ENCODE data around the gene KLRC2. TPM values are rescaled to one million over a fixed set of nuclear protein-coding genes. Genes with fewer than 3 reads are reported as not detected.

KLRC2 gene
- total and polyA plus RNA-seq, 2 of the 4 experiments (the other 2 are of a cell fraction): not detected

DNA sequence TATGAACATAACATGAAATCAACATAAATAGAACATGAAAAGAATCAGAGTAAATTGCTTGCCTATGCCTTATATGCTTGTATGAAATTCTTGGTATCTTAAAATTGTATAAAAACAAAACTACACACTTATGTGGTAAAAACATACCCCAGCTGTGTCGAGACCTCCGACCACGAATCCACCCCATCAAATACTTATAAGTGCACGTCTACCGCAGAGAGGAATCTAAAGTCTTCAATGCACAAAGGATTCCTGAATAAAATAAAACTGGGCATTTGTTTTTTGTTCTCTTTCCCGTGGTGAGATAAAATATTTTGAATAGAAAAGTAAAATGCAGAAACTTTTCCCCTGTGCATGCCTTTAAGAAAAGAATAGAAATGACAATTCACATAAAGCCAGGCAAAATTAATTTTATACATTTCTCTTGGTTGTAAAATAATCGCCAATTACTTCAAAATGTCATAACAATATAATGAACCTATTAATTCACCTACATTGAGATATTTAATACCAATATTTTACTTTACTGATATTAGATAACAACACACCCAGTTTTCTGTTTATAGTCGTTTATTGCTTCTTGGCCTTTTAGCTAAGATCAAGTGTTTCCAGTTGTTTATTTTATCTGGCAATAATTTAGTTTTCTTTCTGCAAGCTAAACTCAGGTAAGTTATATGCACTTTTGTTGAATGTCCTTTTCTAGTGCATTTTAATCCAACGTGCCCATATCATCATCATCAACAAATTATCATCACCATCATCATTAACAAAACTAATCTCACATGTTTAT is 47.0 kb downstream of the KLRC2 start:
- TF ChIP-seq CHD1 (IDR thresholded peaks at IDR 0.05; ENCODE audit: low read depth, low read length) (no peak), RAD21 (IDR thresholded peaks at IDR 0.05; ENCODE audit: low read length) (no peak), MAZ (IDR thresholded peaks at IDR 0.05; ENCODE audit: borderline replicate concordance, low read depth, low read length) (no peak), POLR2A (IDR thresholded peaks at IDR 0.05; ENCODE audit: low read depth, low read length) (no peak), MAFK (IDR thresholded peaks at IDR 0.05; ENCODE audit: low read depth, low read length) (no peak)
- TF ChIP-seq, protein P1, sequence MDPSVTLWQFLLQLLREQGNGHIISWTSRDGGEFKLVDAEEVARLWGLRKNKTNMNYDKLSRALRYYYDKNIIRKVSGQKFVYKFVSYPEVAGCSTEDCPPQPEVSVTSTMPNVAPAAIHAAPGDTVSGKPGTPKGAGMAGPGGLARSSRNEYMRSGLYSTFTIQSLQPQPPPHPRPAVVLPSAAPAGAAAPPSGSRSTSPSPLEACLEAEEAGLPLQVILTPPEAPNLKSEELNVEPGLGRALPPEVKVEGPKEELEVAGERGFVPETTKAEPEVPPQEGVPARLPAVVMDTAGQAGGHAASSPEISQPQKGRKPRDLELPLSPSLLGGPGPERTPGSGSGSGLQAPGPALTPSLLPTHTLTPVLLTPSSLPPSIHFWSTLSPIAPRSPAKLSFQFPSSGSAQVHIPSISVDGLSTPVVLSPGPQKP (IDR thresholded peaks at IDR 0.05; ENCODE audit: borderline replicate concordance, low read depth, low read length): no peak
- TF ChIP-seq, protein P2, sequence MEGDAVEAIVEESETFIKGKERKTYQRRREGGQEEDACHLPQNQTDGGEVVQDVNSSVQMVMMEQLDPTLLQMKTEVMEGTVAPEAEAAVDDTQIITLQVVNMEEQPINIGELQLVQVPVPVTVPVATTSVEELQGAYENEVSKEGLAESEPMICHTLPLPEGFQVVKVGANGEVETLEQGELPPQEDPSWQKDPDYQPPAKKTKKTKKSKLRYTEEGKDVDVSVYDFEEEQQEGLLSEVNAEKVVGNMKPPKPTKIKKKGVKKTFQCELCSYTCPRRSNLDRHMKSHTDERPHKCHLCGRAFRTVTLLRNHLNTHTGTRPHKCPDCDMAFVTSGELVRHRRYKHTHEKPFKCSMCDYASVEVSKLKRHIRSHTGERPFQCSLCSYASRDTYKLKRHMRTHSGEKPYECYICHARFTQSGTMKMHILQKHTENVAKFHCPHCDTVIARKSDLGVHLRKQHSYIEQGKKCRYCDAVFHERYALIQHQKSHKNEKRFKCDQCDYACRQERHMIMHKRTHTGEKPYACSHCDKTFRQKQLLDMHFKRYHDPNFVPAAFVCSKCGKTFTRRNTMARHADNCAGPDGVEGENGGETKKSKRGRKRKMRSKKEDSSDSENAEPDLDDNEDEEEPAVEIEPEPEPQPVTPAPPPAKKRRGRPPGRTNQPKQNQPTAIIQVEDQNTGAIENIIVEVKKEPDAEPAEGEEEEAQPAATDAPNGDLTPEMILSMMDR (conservative IDR thresholded peaks at IDR 0.05; ENCODE audit: low read depth, low read length): no peak
- ATAC-seq (ENCODE audit: low read depth) (no peak), DNase-seq (no peak)
- Histone ChIP-seq H3K14ac (replicated peaks; ENCODE audit: low read depth, low read length) (no peak overlapping the region), H2AK9ac (replicated peaks; ENCODE audit: low read depth, low read length, poor library complexity) (no peak overlapping the region), H2BK20ac (ENCODE audit: low read depth, low read length) (no peak overlapping the region), H2AK5ac (ENCODE audit: low read depth, low read length) (no peak overlapping the region), H4K91ac (ENCODE audit: insufficient read depth, low read depth, low read length) (no peak overlapping the region), H3K56ac (ENCODE audit: extremely low read depth, insufficient read depth, low read length) (no peak overlapping the region), H2BK120ac (ENCODE audit: low read depth, low read length) (no peak overlapping the region), H3K4me3 (ENCODE audit: insufficient read depth, low read depth, low read length) (no peak overlapping the region), H2AFZ (replicated peaks; ENCODE audit: low read length, poor library complexity) (no peak overlapping the region), H2BK5ac (ENCODE audit: low read depth, low read length, poor library complexity, severe bottlenecking) (no peak overlapping the region), H3K27ac (ENCODE audit: insufficient read depth, low read length) (no peak overlapping the region), H3K9me3 (ENCODE audit: control insufficient read depth, insufficient read depth, low read length) (no peaks in the 10 kb centered on the region), H3K4me2 (ENCODE audit: low read depth, low read length) (no peak overlapping the region), H3K18ac (ENCODE audit: low read depth, low read length) (no peak overlapping the region), H3K4ac (ENCODE audit: low read depth, low read length) (no peak overlapping the region), H3K27me3 (ENCODE audit: control insufficient read depth, insufficient read depth, low read length) (no peaks in the 10 kb centered on the region), H4K8ac (ENCODE audit: low read depth in 2 of 2, low read length in 2 of 2) (no peak overlapping the region), H3K9ac (ENCODE audit: low read depth, low read length) (no peak overlapping the region), H3K79me1 (ENCODE audit: low read depth in 1 of 2, low read length in 2 of 2) (no peaks in the 10 kb centered on the region), H2BK15ac (ENCODE audit: low read depth, low read length) (no peak overlapping the region), H3K4me1 (ENCODE audit: control insufficient read depth, insufficient read depth, low read length) (no peaks in the 10 kb centered on the region), H4K20me1 (ENCODE audit: insufficient read depth, low read length) (no peaks in the 10 kb centered on the region), H4K5ac (ENCODE audit: low read depth, low read length) (no peak overlapping the region), H3K9me1 (ENCODE audit: insufficient read depth, low read length) (no peaks in the 10 kb centered on the region), H3K23ac (ENCODE audit: low read depth, low read length) (no peak overlapping the region), H3K36me3 (ENCODE audit: control insufficient read depth, insufficient read depth, low read length) (no peaks in the 10 kb centered on the region)
- no TSS peak for BruUV-seq (replicated peaks)
- in situ Hi-C loops (cut with MboI; ENCODE audit: low sequenced_read_pairs) (no loop called here), dilution Hi-C loops (cut with HindIII; ENCODE audit: low sequenced_read_pairs, unreplicated experiment) (no loop called here), intact Hi-C loops (cut with micrococcal nuclease) (no loop called here)
- CTCF ChIA-PET: no interaction called here
- POLR2A ChIA-PET (ENCODE audit: unreplicated experiment): no interaction called here
- no CpG with 5 or more reads among the region's 9 CpGs for WGBS, 2 experiments (ENCODE audit: extremely low coverage in 2 of 2, insufficient read length in 1 of 2)

All from IMR-90 (cell line).